GM18517 (cell line): Measurements from ENCODE around the gene AUNIP.
"Not testable (repeated sequence)": the region's sequence is repeated elsewhere in the genome, so short reads cannot be mapped to it uniquely, and the experiment has no call there.

ENCODE experiments used
- ATAC-seq: cut with Tn5 transposase; IDR thresholded peaks from one replicate; pipeline ENCODE4 v1.9.1; 2021; ENCODE audit warnings: mild to moderate bottlenecking, moderate library complexity; ENCODE audit not compliant: unreplicated experiment

The AUNIP gene

DNA sequence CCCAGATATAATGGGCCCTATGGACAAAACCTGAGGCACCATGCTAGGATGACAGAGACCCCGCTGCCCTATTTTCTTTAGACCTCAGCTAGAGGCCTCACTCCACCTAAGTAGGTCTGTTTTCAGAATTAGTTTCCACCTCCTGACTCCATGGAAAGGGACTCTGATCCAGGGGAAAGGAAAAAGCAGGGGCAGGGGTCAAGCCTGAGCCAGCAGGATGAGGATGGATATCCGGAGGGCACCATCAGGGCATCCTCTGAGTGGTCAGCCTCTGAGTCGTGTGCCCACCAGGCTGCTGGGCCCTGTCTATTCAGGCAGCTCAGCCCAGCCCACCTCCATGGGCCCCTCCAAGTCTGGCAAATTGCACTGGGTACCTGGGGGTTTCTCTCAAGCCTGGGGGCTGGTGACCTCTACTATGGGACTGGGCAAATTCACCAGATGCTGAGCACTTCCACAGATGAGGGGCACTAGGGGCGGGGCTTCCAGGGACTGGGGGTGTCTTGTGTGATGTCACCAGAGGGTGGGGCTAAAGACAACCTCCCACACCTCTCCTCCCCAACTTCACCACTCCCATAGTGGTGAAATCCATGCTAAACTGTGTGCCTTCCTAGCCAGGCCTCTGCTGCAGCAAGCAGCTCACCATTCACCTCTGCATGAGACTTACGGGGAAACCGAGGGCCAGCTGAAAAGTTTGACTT, 10.8 kb upstream of the AUNIP start:
- no peak for ATAC-seq

- ATAC-seq, result no peak
These were observed 8.1 kb upstream of the AUNIP start for GRCh38 chr1:25867210-25867991.

- ATAC-seq, result no peak
These were observed 7.0 kb upstream of the AUNIP start for GRCh38 chr1:25866288-25866687.

DNA sequence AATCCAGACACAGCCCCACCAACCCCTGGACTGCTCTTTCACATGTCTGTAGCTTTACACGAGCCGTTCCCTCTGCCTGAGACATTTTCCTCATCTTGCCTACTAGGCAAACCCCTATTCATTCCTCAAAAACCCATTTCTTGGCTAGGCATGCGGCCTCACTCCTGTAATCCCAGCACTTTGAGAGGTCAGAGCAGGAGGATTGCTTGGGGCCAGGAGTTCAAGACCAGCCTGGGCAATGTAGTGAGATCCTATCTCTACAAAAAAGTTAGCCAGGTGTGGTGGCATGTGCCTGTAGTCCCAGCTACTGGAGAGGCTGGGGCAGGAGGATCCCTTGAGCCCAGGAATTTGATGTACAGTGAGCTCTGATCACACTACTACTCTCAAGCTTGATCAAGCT, 5.2 kb upstream of the AUNIP start:
- ATAC-seq, result no peak

- ATAC-seq, result no peak
These were observed 4.4 kb upstream of the AUNIP start for GRCh38 chr1:25863486-25864262.

DNA sequence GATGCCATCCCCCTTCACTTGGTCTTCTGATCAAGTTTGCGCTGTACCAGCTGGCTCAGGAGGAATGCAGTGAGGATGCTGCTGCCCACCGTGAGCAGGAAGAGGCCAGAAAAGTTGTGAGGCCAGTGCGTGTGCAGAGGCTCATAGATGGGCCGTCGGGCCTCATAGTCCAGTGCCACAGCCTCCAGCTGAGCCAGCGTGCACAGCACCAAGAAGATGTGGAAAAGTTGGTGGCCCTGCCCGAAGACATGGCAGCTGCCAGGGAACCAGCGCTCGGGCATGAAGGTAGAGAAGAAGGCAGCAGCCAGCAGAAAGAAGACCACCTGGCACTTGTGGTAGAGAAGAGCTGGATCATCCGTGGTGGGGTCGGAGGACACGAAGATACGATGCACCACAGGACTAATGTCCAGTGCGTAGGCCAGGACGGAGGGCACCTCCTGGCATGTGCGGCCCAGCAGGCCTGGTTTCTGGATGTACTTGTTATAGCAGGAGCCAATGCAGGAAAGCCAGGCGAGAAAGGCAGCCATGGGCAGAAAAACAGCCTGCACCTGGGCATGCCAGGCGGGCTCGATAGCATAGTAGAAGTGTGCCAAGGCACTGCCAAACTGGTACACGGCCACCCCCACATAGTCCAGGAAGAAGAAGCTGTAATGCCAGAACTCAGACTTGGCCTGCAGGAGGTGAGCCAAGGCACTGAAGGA, 3.7 kb upstream of the AUNIP start:
- ATAC-seq, result no peak

DNA sequence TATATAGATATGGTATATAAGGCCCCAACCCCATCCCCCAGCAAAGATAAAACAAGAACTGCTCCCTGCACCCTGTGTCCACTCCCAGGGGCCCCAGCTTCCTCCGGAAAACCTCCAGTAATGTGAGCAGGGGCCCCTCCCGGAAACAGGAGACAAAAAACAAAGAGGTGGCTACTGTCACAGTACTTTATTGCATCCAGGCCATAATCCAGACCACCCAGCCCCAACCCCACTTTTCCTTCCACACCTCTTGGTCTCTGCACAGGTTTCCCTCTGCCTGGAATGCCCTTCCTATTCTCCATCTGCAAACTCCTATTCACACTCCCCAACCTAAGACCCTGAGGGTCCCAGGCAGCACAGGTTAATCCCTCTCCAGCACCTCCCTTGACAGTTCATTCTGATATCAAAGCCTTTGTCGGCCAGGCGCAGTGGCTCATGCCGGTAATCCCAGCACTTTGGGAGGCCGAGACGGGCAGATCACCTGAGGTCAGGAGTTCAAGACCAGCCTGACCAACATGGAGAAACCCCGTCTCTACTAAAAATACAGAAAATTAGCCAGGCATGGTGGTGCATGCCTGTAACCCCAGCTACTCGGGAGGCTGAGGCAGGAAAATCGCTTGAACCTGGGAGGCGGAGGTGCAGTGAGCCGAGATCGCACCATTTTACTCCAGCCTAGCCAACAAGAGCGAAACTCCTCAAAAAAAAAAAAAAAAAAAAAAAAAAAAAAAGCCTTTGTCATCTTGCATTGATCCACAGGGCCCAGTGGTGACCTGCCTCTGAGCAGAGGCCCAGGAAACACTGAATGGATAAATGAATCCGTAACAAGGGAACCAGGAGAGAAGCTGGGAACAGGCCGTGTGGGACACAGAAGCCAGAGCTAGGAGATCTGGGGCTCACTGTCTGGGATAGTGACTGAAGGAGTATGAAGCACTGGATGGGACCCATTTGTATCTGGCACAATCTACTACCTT, 2.3 kb upstream of the AUNIP start:
- no peak for ATAC-seq

DNA sequence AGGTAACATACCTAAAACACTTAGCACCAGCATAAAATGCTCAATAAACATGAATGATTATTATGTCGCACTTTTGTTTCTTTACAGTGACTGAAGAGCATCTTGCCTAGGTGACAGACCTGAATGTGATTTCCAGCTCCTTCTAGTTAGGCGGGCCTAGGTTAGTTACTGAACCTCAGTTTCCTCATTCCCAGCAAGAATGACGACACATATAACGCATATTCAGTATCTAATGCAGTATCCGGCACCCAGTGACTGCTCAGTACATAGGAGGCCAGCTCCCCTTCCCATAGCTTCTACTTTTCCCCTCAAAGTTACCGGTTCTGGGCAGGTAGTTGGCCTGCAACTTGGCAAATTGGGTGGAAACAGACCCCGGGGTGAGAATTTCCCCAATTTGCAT, 763 bp downstream of the AUNIP start:
- ATAC-seq, result no peak

GRCh38 chr1:25856856-25857255, 2.4 kb downstream of the AUNIP start:
- no peak for ATAC-seq

DNA sequence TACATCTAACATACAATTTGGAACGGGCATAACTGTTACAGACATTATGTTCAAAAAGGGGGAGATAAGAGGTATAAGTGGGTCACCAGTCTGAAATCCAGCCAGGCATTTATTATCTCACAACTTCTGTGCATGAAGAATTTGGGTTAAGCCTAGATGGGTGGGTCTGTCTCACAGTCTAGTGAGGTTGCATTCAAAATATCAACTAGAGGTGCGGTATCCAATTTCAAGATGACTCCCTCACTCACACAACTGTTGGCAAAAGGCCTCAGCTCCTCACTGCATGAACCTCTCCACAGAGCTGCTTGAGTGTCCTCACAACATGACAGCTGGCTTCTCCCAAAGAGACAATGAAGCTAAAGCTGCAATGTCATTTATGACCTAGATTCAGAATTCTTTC, 4.7 kb downstream of the AUNIP start:
- ATAC-seq, result no peak

- no peak for ATAC-seq
These were observed 10.7 kb downstream of the AUNIP start for GRCh38 chr1:25848531-25848930.

DNA sequence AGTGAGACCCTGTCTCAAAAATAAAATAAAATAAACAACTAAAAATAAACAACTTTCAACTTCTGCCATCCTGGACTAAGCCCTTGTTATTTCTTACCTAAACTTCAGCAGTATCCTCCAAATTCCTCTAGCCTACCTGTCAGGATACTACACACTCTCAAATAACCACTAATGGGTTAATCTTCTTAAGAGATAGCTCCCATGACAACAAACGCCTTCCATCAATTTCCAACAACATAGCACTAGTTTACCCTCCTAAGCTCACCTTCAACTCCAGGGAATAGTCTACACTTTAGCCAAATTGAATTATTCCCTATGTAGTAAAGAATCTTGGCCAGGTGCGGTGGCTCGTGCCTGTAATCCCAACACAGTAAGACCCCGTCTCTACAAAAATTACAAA, 11.3 kb downstream of the AUNIP start:
- ATAC-seq, result no peak

GRCh38 chr1:25845664-25846063, 13.6 kb downstream of the AUNIP start:
- no peak for ATAC-seq

DNA sequence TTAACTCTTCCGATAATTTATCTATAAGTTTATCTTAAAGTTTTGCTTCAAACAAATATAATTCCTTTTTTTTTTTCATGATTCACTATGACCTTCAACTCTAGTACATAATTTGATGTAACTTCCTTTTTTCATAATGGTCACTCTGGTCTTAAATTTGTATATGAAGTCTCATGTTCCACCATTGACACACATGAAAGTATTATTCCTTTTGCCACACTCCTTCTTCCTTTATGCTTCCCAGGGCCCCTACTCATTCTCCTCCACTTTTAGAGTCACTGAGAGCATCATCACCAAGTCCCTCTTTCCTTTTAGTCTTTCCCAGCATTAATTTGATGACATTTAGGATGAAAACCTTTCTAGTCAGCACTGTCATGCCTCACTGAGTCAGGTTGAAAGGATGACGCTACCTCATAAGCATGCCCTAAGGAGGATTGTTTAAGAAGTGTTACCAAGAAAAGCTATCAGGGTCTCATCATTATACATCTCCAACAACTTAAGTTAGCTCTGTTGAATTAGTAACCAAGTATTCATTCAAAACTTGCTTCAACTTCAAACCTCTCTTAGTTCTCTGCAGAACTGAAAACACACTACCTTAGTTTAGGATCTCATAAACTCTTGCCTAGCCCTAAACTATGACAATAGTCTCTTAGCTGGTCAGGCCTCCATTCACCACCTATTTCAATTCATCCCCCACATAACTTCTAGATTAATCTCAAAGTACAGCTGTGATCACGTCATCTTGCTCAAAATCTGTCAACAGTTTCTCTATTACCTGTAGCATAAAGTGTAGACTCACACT, 14.5 kb downstream of the AUNIP start:
- no peak for ATAC-seq

DNA sequence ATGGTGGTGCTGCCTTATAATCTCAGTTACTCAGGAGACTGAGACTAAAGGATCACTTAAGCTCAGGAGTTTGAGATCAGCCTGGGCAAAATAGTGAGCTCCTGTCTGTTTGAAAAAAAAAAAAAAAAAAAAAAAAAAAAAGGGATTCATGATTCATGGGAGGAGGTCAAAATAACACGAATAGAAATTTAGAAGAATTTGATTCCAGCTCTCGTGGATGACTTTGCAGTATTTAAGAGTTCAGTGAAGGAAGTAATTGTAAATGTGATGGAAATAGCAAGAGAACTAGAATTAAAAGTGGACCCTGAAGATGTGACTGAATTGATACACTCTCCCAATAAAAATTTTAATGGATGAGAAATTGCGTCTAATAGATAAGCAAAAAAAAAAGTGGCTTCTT, 15.8 kb downstream of the AUNIP start:
- no peak for ATAC-seq

- not testable (repeated sequence) for ATAC-seq
These were observed 19.4 kb downstream of the AUNIP start for GRCh38 chr1:25839808-25840207.

DNA sequence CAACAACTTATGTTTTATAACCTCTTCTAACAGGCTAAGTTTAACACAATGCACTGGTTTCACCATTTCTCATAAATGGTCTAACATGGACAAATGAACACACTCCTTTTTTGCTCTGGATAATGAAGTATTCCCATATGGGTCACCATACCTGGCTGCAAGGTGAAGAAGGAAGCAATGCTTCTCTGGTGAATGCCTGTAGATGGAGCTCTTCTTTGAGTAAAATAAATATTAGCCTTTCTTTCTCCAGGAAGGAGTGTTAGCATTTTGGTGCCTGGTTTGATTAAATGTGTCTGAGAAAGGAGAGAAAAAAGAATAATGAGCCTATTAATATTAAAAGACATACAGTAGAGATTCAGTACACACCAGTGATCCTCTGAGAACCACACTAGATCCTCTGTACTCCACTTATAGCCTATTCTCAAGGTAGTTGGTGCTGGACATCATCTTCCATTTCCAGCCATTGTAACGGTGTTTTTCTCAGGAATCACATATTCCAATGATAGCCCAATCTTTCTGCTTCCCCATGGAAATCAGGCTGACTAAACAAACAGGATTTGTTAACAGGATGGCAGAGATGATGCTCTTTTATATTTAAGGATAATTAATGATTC, 21.9 kb downstream of the AUNIP start:
- no peak for ATAC-seq

- ATAC-seq, result no peak
These were observed 22.6 kb downstream of the AUNIP start for GRCh38 chr1:25836695-25837094.

GRCh38 chr1:25834894-25835293, 24.4 kb downstream of the AUNIP start:
- ATAC-seq, result no peak
